HCT116 (cell line): Measurements from ENCODE around the gene MOAP1. TPM values are rescaled to one million over a fixed set of nuclear protein-coding genes. Genes with fewer than 3 reads are reported as not detected.
"Not testable (repeated sequence)": the region's sequence is repeated elsewhere in the genome, so short reads cannot be mapped to it uniquely, and the experiment has no call there.

Experiments
- ATAC-seq: fragments of 200-7000 bp; cut with Tn5 transposase; 2 replicates; pipeline ENCODE4 v1.9.1; 2020; ENCODE audit warnings: mild to moderate bottlenecking, moderate library complexity
- BruUV-seq: library from RNA; stranded (reverse); fragments of 400-500 nt; replicated peaks from 2 replicates; lab custom pipeline; 2021; lab: Mats Ljungman, UMichigan
- CTCF ChIA-PET: fragments of 300-600 bp; sonication (Branson Sonifier 250); formaldehyde crosslinking; loops from one replicate; lab custom pipeline; 2021; ENCODE audit warnings: antibody characterized with exemption; lab: Charles Lee
- POLR2A ChIA-PET: fragments of 300-600, 350-600 bp; sonication (Branson Sonifier 250); formaldehyde crosslinking; loops from one replicate; lab custom pipeline; 2021; ENCODE audit warnings: antibody characterized with exemption; lab: Charles Lee
- RAD21 ChIA-PET, 2 experiments: fragments of 300-600 bp; sonication (Branson Sonifier 250); formaldehyde crosslinking; loops; one replicate each; lab custom pipeline; 2023; ENCODE audit warnings: low total read pairs in 2 of 2; ENCODE audit not compliant: uncharacterized antibody in 2 of 2, unreplicated experiment in 2 of 2, low non-redundant PET in 1 of 2; lab: Charles Lee
- DNase-seq: peaks from one replicate; pipeline ENCODE4 v3.0.0-alpha.2; 2010; ENCODE audit warnings: low read depth, low spot score
- H2AFZ ChIP-seq: fragments of 200-600 bp; shearing (Covaris generic), sonication (generic); 2 replicates; pipeline ENCODE4 v1.6.1; 2017; ENCODE audit warnings: low read depth, mixed run types, mixed read lengths, antibody characterized with exemption, low read length; ENCODE audit not compliant: poor library complexity, severe bottlenecking
- H3K27ac ChIP-seq: 2 replicates; pipeline ENCODE4 v1.5.1; 2012; ENCODE audit warnings: low read depth, low read length
- H3K27me3 ChIP-seq: fragments of 200-600 bp; sonication (generic); 2 replicates; pipeline ENCODE4 v1.6.1; 2016; ENCODE audit warnings: mixed run types, low read length, mixed read lengths; ENCODE audit not compliant: insufficient read depth
- H3K36me3 ChIP-seq, 2 experiments: fragments of 200-500 bp in 1 of 2; fragments of 200-600 bp in 1 of 2; sonication (Bioruptor generic) in 1 of 2; sonication (generic) in 1 of 2; 2 replicates each; pipeline versions ENCODE4 v1.5.1 to v1.6.1; 2014 to 2016; ENCODE audit warnings: low read length in 2 of 2, inconsistent platforms in 1 of 2, mixed read lengths in 1 of 2, mixed run types in 1 of 2; ENCODE audit not compliant: insufficient read depth in 2 of 2, control insufficient read depth in 1 of 2
- H3K4me1 ChIP-seq, 2 experiments: fragments of 200-600 bp in 1 of 2; sonication (generic) in 1 of 2; 2 replicates each; pipeline versions ENCODE4 v1.5.1 to v1.6.1; 2012 to 2017; ENCODE audit warnings: low read length in 2 of 2, inconsistent platforms in 1 of 2, mild to moderate bottlenecking in 1 of 2, mixed read lengths in 1 of 2, mixed run types in 1 of 2, moderate library complexity in 1 of 2; ENCODE audit not compliant: insufficient read depth in 2 of 2, control insufficient read depth in 1 of 2
- H3K4me2 ChIP-seq: fragments of 200-600 bp; sonication (generic); 2 replicates; pipeline ENCODE4 v1.6.1; 2017; ENCODE audit warnings: mixed run types, low read length, mixed read lengths
- H3K4me3 ChIP-seq, 2 experiments: fragments of 200-600 bp in 1 of 2; sonication (generic) in 1 of 2; replicated peaks in 1 of 2; 2 replicates each; pipeline ENCODE4 v1.5.1; 2011 to 2016; ENCODE audit warnings: low read length in 2 of 2, control low read depth in 1 of 2, low read depth in 1 of 2, mild to moderate bottlenecking in 1 of 2, mixed read lengths in 1 of 2, mixed run types in 1 of 2
- H3K79me2 ChIP-seq: fragments of 200-600 bp; sonication (generic); 2 replicates; pipeline ENCODE4 v1.6.1; 2017; ENCODE audit warnings: mild to moderate bottlenecking, mixed run types, low read length, moderate library complexity, mixed read lengths; ENCODE audit not compliant: insufficient read depth
- H3K9ac ChIP-seq: fragments of 200-600 bp; sonication (generic); 2 replicates; pipeline ENCODE4 v1.6.1; 2016; ENCODE audit warnings: low read length, mixed read lengths
- H3K9me2 ChIP-seq: fragments of 200-600 bp; sonication (generic), shearing (Covaris generic); 2 replicates; pipeline ENCODE4 v1.6.1; 2017; ENCODE audit warnings: mixed run types, mild to moderate bottlenecking, moderate library complexity; ENCODE audit not compliant: insufficient read depth
- H3K9me3 ChIP-seq, 2 experiments: fragments of 200-500 bp in 1 of 2; fragments of 200-600 bp in 1 of 2; sonication (Bioruptor generic) in 1 of 2; sonication (generic) in 1 of 2; 2 replicates each; pipeline ENCODE4 v1.6.1; 2014 to 2017; ENCODE audit warnings: low read length in 2 of 2, mixed read lengths in 2 of 2, inconsistent platforms in 1 of 2, low read depth in 1 of 2, mild to moderate bottlenecking in 1 of 2, mixed run types in 1 of 2, moderate library complexity in 1 of 2; ENCODE audit not compliant: control insufficient read depth in 1 of 2, insufficient read depth in 1 of 2
- H4K20me1 ChIP-seq: fragments of 200-600 bp; sonication (generic), shearing (Covaris generic); 2 replicates; pipeline ENCODE4 v1.6.1; 2017; ENCODE audit warnings: mixed run types, mild to moderate bottlenecking, moderate library complexity; ENCODE audit not compliant: insufficient read depth
- ATF3 ChIP-seq: IDR thresholded peaks from 2 replicates; pipeline ENCODE4 v1.6.1; 2012
- EGR1 ChIP-seq: IDR thresholded peaks from 2 replicates; pipeline ENCODE4 v1.6.1; 2012; ENCODE audit warnings: low read depth
- ELF1 ChIP-seq: IDR thresholded peaks from 2 replicates; pipeline ENCODE4 v1.6.1; 2012; ENCODE audit warnings: low read depth, borderline replicate concordance
- EZH2 ChIP-seq: fragments of 200-600 bp; sonication (generic); IDR thresholded peaks from 2 replicates; pipeline ENCODE4 v1.6.1; 2017; ENCODE audit warnings: antibody characterized with exemption, mixed run types
- MAX ChIP-seq: IDR thresholded peaks from 2 replicates; pipeline ENCODE4 v1.6.1; 2012
- POLR2A ChIP-seq: IDR thresholded peaks from 2 replicates; pipeline ENCODE4 v1.7.0; 2011; ENCODE audit warnings: borderline replicate concordance; ENCODE audit not compliant: insufficient read depth, insufficient read length; ENCODE audit errors: extremely low read depth
- POLR2AphosphoS5 ChIP-seq: IDR thresholded peaks from 2 replicates; pipeline ENCODE4 v1.6.1; 2011; ENCODE audit warnings: mild to moderate bottlenecking, low read depth, low read length, moderate library complexity
- SIN3A ChIP-seq: IDR thresholded peaks from 2 replicates; pipeline ENCODE4 v1.6.1; 2012; ENCODE audit warnings: low read depth
- SP1 ChIP-seq: IDR thresholded peaks from 2 replicates; pipeline ENCODE4 v1.6.1; 2012; ENCODE audit warnings: low read depth
- SRF ChIP-seq: IDR thresholded peaks from 2 replicates; pipeline ENCODE4 v1.6.1; 2012; ENCODE audit warnings: low read depth
- TCF7L2 ChIP-seq: IDR thresholded peaks from 2 replicates; pipeline ENCODE4 v1.7.0; 2011; ENCODE audit warnings: borderline replicate concordance, inconsistent platforms; ENCODE audit not compliant: insufficient read depth, insufficient read length; ENCODE audit errors: extremely low read depth
- ZFX ChIP-seq: fragments of 450-650 bp; IDR thresholded peaks from 2 replicates; pipeline ENCODE4 v1.6.1; 2017
- intact Hi-C: fragments of 100-400 bp; cut with micrococcal nuclease; formaldehyde crosslinking; loops from 2 replicates; pipeline ENCODE4 v1.10.0; 2022
- total RNA-seq: library from RNA; stranded (reverse); gene quantifications from one replicate; pipeline ENCODE4 v1.2.1, GENCODE V29; 2021; ENCODE audit not compliant: unreplicated experiment

MOAP1 gene
- total RNA-seq, 1 experiment from 2014 or later = 14.2 TPM

DNA sequence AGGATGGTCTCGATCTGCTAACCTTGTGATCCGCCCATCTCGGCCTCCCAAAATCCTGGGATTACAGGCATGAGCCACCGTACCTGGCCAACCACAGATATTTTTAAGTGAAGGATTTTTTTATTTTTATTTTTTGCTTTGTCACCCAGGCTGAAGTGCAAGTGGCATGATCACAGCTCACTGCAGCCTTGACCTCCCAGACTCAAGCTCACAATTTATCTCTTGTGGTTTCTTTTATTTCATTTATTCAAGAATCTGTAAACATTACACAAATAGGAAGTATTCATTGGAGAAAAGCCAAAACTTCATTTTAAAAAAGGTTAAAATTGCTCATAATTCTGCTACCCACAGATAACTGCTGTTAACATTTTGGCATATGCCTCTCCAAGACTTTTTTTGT, 13.3 kb downstream of the MOAP1 start:
- H3K79me2 ChIP-seq = no peaks in the 10 kb centered on the region
- H3K4me2 ChIP-seq = no peak overlapping the region
- H3K4me3 ChIP-seq = no peak overlapping the region
- intact Hi-C loops = no loop called here
- H2AFZ ChIP-seq = no peak overlapping the region
- ChIA-PET CTCF (interaction anchor here (1.5 kb wide), 1 partner anchor 11 kb away, joined by 4 read pairs; no protein-coding TSS in a partner anchor), RAD21 (no interaction called here), POLR2A (no interaction called here)
- ATAC-seq (no peak), DNase-seq (no peak)
- no peaks in the 10 kb centered on the region for H3K9me2 ChIP-seq
- H3K36me3 ChIP-seq = no peaks in the 10 kb centered on the region
- no peaks in the 10 kb centered on the region for H4K20me1 ChIP-seq
- no peak overlapping the region for H3K27ac ChIP-seq
- H3K9me3 ChIP-seq = no peaks in the 10 kb centered on the region
- no peak overlapping the region for H3K9ac ChIP-seq
- H3K27me3 ChIP-seq = no peaks in the 10 kb centered on the region
- no TSS peak for BruUV-seq
- H3K4me1 ChIP-seq = no peaks in the 10 kb centered on the region
- TF ChIP-seq SRF (no peak), TCF7L2 (no peak), ATF3 (no peak), SIN3A (no peak), ELF1 (no peak), ZFX (no peak), SP1 (no peak), MAX (no peak), POLR2AphosphoS5 (no peak), EGR1 (no peak), POLR2A (no peak), EZH2 (no peak)

GRCh38 chr14:93170141-93170540, 14.6 kb downstream of the MOAP1 start:
- BruUV-seq, H3K4me1 ChIP-seq, H3K4me2 ChIP-seq, H4K20me1 ChIP-seq, intact Hi-C loops, DNase-seq, RAD21 ChIA-PET, H3K79me2 ChIP-seq, H2AFZ ChIP-seq, H3K27ac ChIP-seq, ATAC-seq, H3K36me3 ChIP-seq, H3K4me3 ChIP-seq, H3K9ac ChIP-seq, H3K9me3 ChIP-seq, H3K9me2 ChIP-seq, H3K27me3 ChIP-seq: not testable (repeated sequence)
- ChIA-PET POLR2A (interaction anchor here (1.2 to 1.5 kb wide), 2 partner anchors 9 to 10 kb away, joined by 5 to 6 read pairs; no protein-coding TSS in a partner anchor), CTCF (interaction anchor here (1.2 kb wide), 1 partner anchor 10 kb away, joined by 4 read pairs; no protein-coding TSS in a partner anchor)

DNA sequence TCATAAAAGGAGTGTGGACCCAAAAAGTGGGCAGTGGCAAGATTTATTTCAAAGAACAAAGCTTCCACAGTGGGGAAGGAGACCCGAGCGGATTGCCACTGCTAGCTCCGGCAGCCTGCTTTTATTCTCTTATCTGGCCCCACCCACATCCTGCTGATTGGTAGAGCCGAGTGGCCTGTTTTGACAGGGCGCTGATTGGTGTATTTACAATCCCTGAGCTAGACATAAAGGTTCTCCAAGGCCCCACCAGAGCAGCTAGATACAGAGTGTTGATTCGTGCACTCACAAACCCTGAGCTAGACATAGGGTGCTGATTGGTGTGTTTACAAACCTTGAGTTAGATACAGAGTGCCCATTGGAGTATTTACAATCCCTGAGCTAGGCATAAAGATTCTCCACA, 15.1 kb downstream of the MOAP1 start:
- ChIA-PET POLR2A (interaction anchor here (0.6 to 1.5 kb wide), 3 partner anchors 9 to 467 kb away, joined by 4 to 6 read pairs (median 5); no protein-coding TSS in a partner anchor), CTCF (interaction anchor here (1.2 to 1.4 kb wide), 2 partner anchors 8 to 10 kb away, joined by 4 to 5 read pairs; no protein-coding TSS in a partner anchor)

More for the DNA sequence above, 15.1 kb downstream of the MOAP1 start:
- H3K9ac ChIP-seq, H3K4me2 ChIP-seq, DNase-seq, intact Hi-C loops, H3K4me1 ChIP-seq, H3K9me2 ChIP-seq, H3K79me2 ChIP-seq, H3K27me3 ChIP-seq, BruUV-seq, H3K9me3 ChIP-seq, H2AFZ ChIP-seq, H4K20me1 ChIP-seq, ATAC-seq, H3K27ac ChIP-seq, RAD21 ChIA-PET, H3K36me3 ChIP-seq, H3K4me3 ChIP-seq: not testable (repeated sequence)
